Measurements from ENCODE around the gene RNU1-4.
"Not testable (repeated sequence)": the region's sequence is repeated elsewhere in the genome, so short reads cannot be mapped to it uniquely, and the experiment has no call there.

Gene RNU1-4

GRCh38 chr1:16764248-16764819, 24.0 kb downstream of the RNU1-4 start:
- not testable (repeated sequence) for DNase-seq (ENCODE audit: low read depth); H3K4me3 ChIP-seq (replicated peaks; ENCODE audit: low read depth, low read length)

- H3K4me3 ChIP-seq (replicated peaks; ENCODE audit: low read depth, low read length); DNase-seq (ENCODE audit: low read depth): not testable (repeated sequence)
Observed at GRCh38 chr1:16764820-16765655, 24.7 kb downstream of the RNU1-4 start.

- not testable (repeated sequence) for DNase-seq (ENCODE audit: low read depth); H3K4me3 ChIP-seq (replicated peaks; ENCODE audit: low read depth, low read length)
Observed at GRCh38 chr1:16765731-16766605, 25.7 kb downstream of the RNU1-4 start.

GRCh38 chr1:16766689-16767256, 26.5 kb downstream of the RNU1-4 start:
- not testable (repeated sequence) for DNase-seq (ENCODE audit: low read depth)

GRCh38 chr1:16770139-16770759, 29.9 kb downstream of the RNU1-4 start:
- peak; percentile 85 for DNase-seq (ENCODE audit: low read depth)
- H3K4me3 ChIP-seq (replicated peaks; ENCODE audit: low read depth, low read length), result not testable (repeated sequence)

More at GRCh38 chr1:16766689-16767256, 26.5 kb downstream of the RNU1-4 start:
- H3K4me3 ChIP-seq (replicated peaks; ENCODE audit: low read depth, low read length), result not testable (repeated sequence)

- not testable (repeated sequence) for H3K4me3 ChIP-seq (replicated peaks; ENCODE audit: low read depth, low read length); DNase-seq (ENCODE audit: low read depth)
Observed at GRCh38 chr1:16770896-16771446, 30.7 kb downstream of the RNU1-4 start.

- not testable (repeated sequence) for DNase-seq (ENCODE audit: low read depth); H3K4me3 ChIP-seq (replicated peaks; ENCODE audit: low read depth, low read length)
Observed at GRCh38 chr1:16772275-16773204, 32.2 kb downstream of the RNU1-4 start.

GRCh38 chr1:16773205-16773596, 32.9 kb downstream of the RNU1-4 start:
- not testable (repeated sequence) for DNase-seq (ENCODE audit: low read depth); H3K4me3 ChIP-seq (replicated peaks; ENCODE audit: low read depth, low read length)

- H3K4me3 ChIP-seq (replicated peaks; ENCODE audit: low read depth, low read length); DNase-seq (ENCODE audit: low read depth): not testable (repeated sequence)
Observed at GRCh38 chr1:16773723-16774122, 33.4 kb downstream of the RNU1-4 start.

GRCh38 chr1:16774773-16775172, 34.5 kb downstream of the RNU1-4 start:
- not testable (repeated sequence) for DNase-seq (ENCODE audit: low read depth); H3K4me3 ChIP-seq (replicated peaks; ENCODE audit: low read depth, low read length)

- H3K4me3 ChIP-seq (replicated peaks; ENCODE audit: low read depth, low read length); DNase-seq (ENCODE audit: low read depth): not testable (repeated sequence)
Observed at GRCh38 chr1:16775290-16775689, 35.0 kb downstream of the RNU1-4 start.

- not testable (repeated sequence) for H3K4me3 ChIP-seq (replicated peaks; ENCODE audit: low read depth, low read length); DNase-seq (ENCODE audit: low read depth)
Observed at GRCh38 chr1:16776248-16776647, 35.9 kb downstream of the RNU1-4 start.

- not testable (repeated sequence) for H3K4me3 ChIP-seq (replicated peaks; ENCODE audit: low read depth, low read length); DNase-seq (ENCODE audit: low read depth)
Observed at GRCh38 chr1:16776835-16777234, 36.5 kb downstream of the RNU1-4 start.

GRCh38 chr1:16777821-16778220, 37.5 kb downstream of the RNU1-4 start:
- not testable (repeated sequence) for H3K4me3 ChIP-seq (replicated peaks; ENCODE audit: low read depth, low read length); DNase-seq (ENCODE audit: low read depth)

- H3K4me3 ChIP-seq (replicated peaks; ENCODE audit: low read depth, low read length); DNase-seq (ENCODE audit: low read depth): not testable (repeated sequence)
Observed at GRCh38 chr1:16779525-16779924, 39.2 kb downstream of the RNU1-4 start.

- not testable (repeated sequence) for DNase-seq (ENCODE audit: low read depth); H3K4me3 ChIP-seq (replicated peaks; ENCODE audit: low read depth, low read length)
Observed at GRCh38 chr1:16781033-16781432, 40.7 kb downstream of the RNU1-4 start.

- DNase-seq (ENCODE audit: low read depth); H3K4me3 ChIP-seq (replicated peaks; ENCODE audit: low read depth, low read length): not testable (repeated sequence)
Observed at GRCh38 chr1:16781625-16782024, 41.3 kb downstream of the RNU1-4 start.

All from fibroblast of pulmonary artery (primary cell).